ENCODE results near the gene DNAJB11.

- no peak for TF ChIP-seq CTCF (IDR thresholded peaks at IDR 0.05)
- TF ChIP-seq EP300 (IDR thresholded peaks at IDR 0.05), result no peak
- TF ChIP-seq POLR2A (IDR thresholded peaks at IDR 0.05; ENCODE audit: low read depth), result no peak
- TF ChIP-seq POLR2AphosphoS5 (IDR thresholded peaks at IDR 0.05), result no peak
These were observed 1.1 kb downstream of the DNAJB11 start for GRCh38 chr3:186571644-186572013.

All from esophagus muscularis mucosa (tissue), 4 donors.